Vagina (tissue), 2 donors: ENCODE results near the gene MXRA5.

ENCODE experiments used
- POLR2AphosphoS5 ChIP-seq, 2 donors: sonication (generic); formaldehyde crosslinking; IDR thresholded peaks; one replicate each; pipeline ENCODE4 v1.9.0; 2017; ENCODE audit warnings: antibody characterized with exemption in 2 of 2, mild to moderate bottlenecking in 2 of 2, low read depth in 1 of 2; ENCODE audit not compliant: insufficient read depth in 1 of 2
- TF ChIP-seq, protein P1 (sequence below), 3 experiments: fragments of 450-650 bp in 2 of 3; fragments of 200-600 bp in 1 of 3; sonication (generic) in 1 of 3; IDR thresholded peaks; one replicate each; pipeline ENCODE4 v1.5.1; 2017 to 2019; ENCODE audit warnings: antibody characterized with exemption in 3 of 3, mild to moderate bottlenecking in 2 of 3, moderate library complexity in 2 of 3

DNA sequence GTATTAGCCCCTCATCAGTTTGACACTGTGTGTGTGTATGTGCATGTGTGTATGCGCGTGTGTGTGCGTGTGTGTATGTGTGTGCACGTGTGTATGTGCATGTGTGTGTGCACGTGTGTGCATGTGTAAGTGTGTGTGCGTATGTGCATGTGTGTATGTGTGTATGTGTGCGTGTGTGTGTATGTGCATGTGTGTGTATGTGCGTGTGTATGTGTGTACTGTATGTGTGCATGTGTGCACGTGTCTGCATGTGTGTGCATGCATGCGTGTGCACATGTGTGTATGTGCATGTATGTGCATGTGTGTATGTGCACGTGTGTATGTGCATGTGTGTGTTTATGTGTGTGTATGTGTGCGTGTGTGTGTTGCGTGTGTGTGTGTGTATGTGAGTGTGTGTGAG is 31.1 kb upstream of the MXRA5 start:
- TF ChIP-seq, protein P1, sequence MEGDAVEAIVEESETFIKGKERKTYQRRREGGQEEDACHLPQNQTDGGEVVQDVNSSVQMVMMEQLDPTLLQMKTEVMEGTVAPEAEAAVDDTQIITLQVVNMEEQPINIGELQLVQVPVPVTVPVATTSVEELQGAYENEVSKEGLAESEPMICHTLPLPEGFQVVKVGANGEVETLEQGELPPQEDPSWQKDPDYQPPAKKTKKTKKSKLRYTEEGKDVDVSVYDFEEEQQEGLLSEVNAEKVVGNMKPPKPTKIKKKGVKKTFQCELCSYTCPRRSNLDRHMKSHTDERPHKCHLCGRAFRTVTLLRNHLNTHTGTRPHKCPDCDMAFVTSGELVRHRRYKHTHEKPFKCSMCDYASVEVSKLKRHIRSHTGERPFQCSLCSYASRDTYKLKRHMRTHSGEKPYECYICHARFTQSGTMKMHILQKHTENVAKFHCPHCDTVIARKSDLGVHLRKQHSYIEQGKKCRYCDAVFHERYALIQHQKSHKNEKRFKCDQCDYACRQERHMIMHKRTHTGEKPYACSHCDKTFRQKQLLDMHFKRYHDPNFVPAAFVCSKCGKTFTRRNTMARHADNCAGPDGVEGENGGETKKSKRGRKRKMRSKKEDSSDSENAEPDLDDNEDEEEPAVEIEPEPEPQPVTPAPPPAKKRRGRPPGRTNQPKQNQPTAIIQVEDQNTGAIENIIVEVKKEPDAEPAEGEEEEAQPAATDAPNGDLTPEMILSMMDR (IDR thresholded peaks at IDR 0.05) = no peak
- TF ChIP-seq POLR2AphosphoS5 (IDR thresholded peaks at IDR 0.05; ENCODE audit: insufficient read depth in 1 of 2, low read depth in 1 of 2) = no peak
